ENCODE results near the gene KLF2. TPM values are rescaled to one million over a fixed set of nuclear protein-coding genes. Genes with fewer than 3 reads are reported as not detected.

The KLF2 gene
- total RNA-seq: 65.2 TPM
- long read RNA-seq, transcript KLF2-201 (3 exons, 2,018 nt): major isoform, 49 of 118 reads
- long read RNA-seq, partial matches to known transcripts: 56 of 118 reads
- long read RNA-seq, other reads (novel, unspliced or antisense): 13 of 118 reads

DNA sequence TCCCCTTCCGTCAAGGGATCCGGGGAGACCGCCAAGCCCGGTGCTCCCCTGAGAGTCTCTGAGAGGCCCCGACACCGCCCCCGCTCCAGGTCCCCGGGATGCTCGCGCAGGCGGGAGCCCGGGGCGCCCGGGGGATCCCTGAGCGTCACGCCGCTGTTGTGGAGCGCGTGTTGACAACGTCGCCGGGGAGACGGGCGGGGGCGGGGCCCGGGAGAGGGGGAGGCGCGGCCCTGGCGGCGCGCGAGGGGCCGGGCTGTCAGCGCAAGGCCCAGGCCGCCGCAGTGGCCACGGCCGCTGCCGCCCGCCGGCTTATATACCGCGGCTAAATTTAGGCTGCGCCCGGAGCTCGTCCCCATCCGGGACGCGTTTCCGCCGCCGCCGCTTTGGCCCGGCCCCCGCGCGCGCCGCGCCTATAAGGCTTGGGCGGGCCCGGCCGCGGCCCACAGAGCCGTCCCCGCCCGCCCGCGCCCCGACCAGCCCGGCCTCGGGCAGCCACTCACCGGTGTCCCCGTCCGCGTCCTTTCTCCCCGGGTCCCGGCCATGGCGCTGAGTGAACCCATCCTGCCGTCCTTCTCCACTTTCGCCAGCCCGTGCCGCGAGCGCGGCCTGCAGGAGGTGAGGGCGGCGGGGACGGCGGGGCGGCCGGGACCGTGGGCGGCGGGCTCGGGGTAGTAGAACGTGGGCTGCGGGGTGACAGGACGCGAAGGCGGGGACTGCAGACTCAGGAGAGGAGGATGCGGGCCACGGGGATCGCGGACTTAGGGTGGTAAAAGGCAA is at the start of gene KLF2:
Gene KLF2 (plus strand): TSS at position 443 of the 777 bp plus-strand sequence. CDS start 98 bp downstream, at position 541.
- no peaks in the 10 kb centered on the region for H3K27me3 ChIP-seq (ENCODE audit: low read depth)
- DNase-seq: peak; percentile 96
- peaks cover 53% of the 10 kb centered on the region for H3K4me1 ChIP-seq
- no peak for TF ChIP-seq CTCF (IDR thresholded peaks at IDR 0.05; ENCODE audit: borderline replicate concordance)
- peaks cover 33% of the 10 kb centered on the region for H3K36me3 ChIP-seq
- intact Hi-C loops (cut with micrococcal nuclease): no loop called here
- H3K4me3 ChIP-seq: peak within 1 kb of the TSS; percentile 89
- peak within 1 kb of the TSS; percentile 96 for H3K27ac ChIP-seq (replicated peaks)
- H3K9me3 ChIP-seq (replicated peaks): no peaks in the 10 kb centered on the region

- DNase-seq: no peak
- no peaks in the 10 kb centered on the region for H3K36me3 ChIP-seq
- H3K4me3 ChIP-seq: no peak overlapping the region
- no peaks in the 10 kb centered on the region for H3K27me3 ChIP-seq (ENCODE audit: low read depth)
- no peak for TF ChIP-seq CTCF (IDR thresholded peaks at IDR 0.05; ENCODE audit: borderline replicate concordance)
- H3K9me3 ChIP-seq (replicated peaks): no peaks in the 10 kb centered on the region
- H3K4me1 ChIP-seq: peaks cover 40% of the 10 kb centered on the region
- H3K27ac ChIP-seq (replicated peaks): peak overlapping the region; percentile 48
- intact Hi-C loops (cut with micrococcal nuclease): no loop called here
These were observed 44.3 kb upstream of the KLF2 start for GRCh38 chr19:16280306-16280705.

DNA sequence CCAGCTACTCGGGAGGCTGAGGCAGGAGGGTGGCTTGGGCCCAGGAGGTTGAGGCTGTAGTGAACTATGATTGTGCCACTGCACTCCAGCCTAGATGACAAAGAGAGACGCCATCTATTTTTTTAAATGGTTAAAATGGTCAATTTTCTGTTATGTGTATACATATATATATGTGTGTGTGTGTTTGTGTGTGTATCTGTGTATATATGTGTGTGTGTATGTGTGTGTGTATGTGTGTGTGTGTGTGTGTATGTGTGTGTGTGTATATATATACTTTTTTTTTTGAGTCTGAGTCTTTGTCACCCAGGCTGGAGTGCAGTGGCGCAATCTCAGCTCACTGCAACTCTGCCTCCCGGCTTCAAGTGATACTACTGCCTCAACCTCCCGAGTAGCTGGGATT is 42.9 kb upstream of the KLF2 start:
- no peaks in the 10 kb centered on the region for H3K27me3 ChIP-seq (ENCODE audit: low read depth)
- H3K9me3 ChIP-seq (replicated peaks): no peaks in the 10 kb centered on the region
- H3K4me1 ChIP-seq: peaks cover 55% of the 10 kb centered on the region
- TF ChIP-seq CTCF (IDR thresholded peaks at IDR 0.05; ENCODE audit: borderline replicate concordance): no peak
- intact Hi-C loops (cut with micrococcal nuclease): no loop called here
- H3K36me3 ChIP-seq: no peaks in the 10 kb centered on the region
- no peak for DNase-seq
- H3K27ac ChIP-seq (replicated peaks): peak overlapping the region; percentile 96
- no peak overlapping the region for H3K4me3 ChIP-seq

DNA sequence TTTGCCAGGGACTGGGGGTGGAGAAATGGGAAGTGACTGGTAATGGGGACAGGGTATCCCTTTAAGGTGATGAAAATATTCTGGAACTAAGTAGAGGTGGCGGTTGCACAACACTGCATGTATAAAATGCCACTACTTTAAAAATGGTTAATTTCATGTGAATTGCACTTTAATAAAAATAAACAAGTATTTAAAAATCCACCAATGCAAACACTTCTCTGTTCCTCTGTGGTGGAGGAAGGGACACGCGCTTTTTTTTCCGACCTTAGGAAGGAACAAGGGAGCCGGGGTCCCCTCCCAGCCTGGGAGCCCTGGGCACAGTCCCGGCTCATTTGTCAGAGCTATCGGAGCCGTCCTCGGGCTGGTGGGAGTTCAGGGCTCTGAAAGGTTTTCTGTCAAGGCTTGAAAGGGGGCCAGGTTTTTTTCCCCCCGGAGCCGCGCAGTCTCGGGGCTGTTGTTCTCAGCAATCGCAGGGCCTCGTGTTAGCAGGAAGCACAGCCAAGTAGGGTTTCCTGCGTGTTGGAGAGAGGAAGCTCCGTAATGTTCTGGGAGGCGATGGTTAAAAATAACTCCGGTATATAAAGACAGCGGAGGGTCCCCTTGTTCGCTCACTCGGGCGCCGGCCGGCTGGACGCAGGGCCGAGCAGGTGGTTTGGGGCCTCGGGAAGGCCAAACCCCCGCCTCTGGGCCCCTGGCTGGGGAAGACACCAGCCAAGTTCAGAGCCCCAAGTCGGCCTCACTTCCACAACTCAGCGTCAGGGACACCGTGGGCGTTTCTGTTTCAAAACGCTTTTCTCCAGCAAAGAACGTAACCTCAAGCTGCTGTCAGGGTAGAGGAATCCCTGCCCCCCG is 41.2 kb upstream of the KLF2 start:
- intact Hi-C loops (cut with micrococcal nuclease): no loop called here
- H3K4me3 ChIP-seq: peak overlapping the region; percentile 56

More for the DNA sequence above, 41.2 kb upstream of the KLF2 start:
- H3K9me3 ChIP-seq (replicated peaks): no peaks in the 10 kb centered on the region
- peak overlapping the region; percentile 96 for H3K27ac ChIP-seq (replicated peaks)
- H3K36me3 ChIP-seq: no peaks in the 10 kb centered on the region
- no peak for TF ChIP-seq CTCF (IDR thresholded peaks at IDR 0.05; ENCODE audit: borderline replicate concordance)
- peaks cover 69% of the 10 kb centered on the region for H3K4me1 ChIP-seq
- DNase-seq: peak; percentile 84
- no peaks in the 10 kb centered on the region for H3K27me3 ChIP-seq (ENCODE audit: low read depth)
